Measurements from ENCODE around the gene LOC128125822. TPM values are rescaled to one million over a fixed set of nuclear protein-coding genes. Genes with fewer than 3 reads are reported as not detected.
"Not testable (repeated sequence)": the region's sequence is repeated elsewhere in the genome, so short reads cannot be mapped to it uniquely, and the experiment has no call there.

Gene LOC128125822

GRCh38 chr6:63582579-63583231 lies 10.4 kb downstream of the LOC128125822 start:
- DNase-seq: no peak

- DNase-seq: no peak
Observed at GRCh38 chr6:63584125-63584514, 11.8 kb downstream of the LOC128125822 start.

GRCh38 chr6:63584566-63584965 lies 12.3 kb downstream of the LOC128125822 start:
- no peak for DNase-seq

- not testable (repeated sequence) for DNase-seq
Observed at GRCh38 chr6:63585652-63586051, 13.4 kb downstream of the LOC128125822 start.

- no peak for DNase-seq
Observed at GRCh38 chr6:63589952-63590411, 17.7 kb downstream of the LOC128125822 start.

- DNase-seq: no peak
Observed at GRCh38 chr6:63592886-63593285, 20.6 kb downstream of the LOC128125822 start.

- DNase-seq: peak; percentile 2
Observed at GRCh38 chr6:63597141-63598048, 25.1 kb downstream of the LOC128125822 start.

- DNase-seq: peak; percentile 86
Observed at GRCh38 chr6:63598049-63599036, 26.1 kb downstream of the LOC128125822 start.

GRCh38 chr6:63599243-63599642 lies 27.0 kb downstream of the LOC128125822 start:
- DNase-seq: no peak

- DNase-seq: no peak
Observed at GRCh38 chr6:63600136-63600535, 27.9 kb downstream of the LOC128125822 start.

GRCh38 chr6:63609231-63609630 lies 37.0 kb downstream of the LOC128125822 start:
- DNase-seq: no peak

GRCh38 chr6:63610944-63611343 lies 38.7 kb downstream of the LOC128125822 start:
- no peak for DNase-seq

- DNase-seq: no peak
Observed at GRCh38 chr6:63611560-63611959, 39.3 kb downstream of the LOC128125822 start.

- no peak for DNase-seq
Observed at GRCh38 chr6:63615590-63615989, 43.3 kb downstream of the LOC128125822 start.

Small RNA genes within 50 kb of the gene (small RNA-seq; reads per million reads assigned to genes)
- not detected for gene AL513043.1 (ENCODE audit: low replicate concordance)

Other genes with a start within 250 kb of the LOC128125822 start
- 41.2 TPM for gene PTP4A1, start within 50 bp of the LOC128125822 start, total RNA-seq
- 90.7 TPM for gene PHF3, start 63.3 kb downstream of the LOC128125822 start, total RNA-seq